GM19238 (cell line): ENCODE measurements around the gene COL4A5.

Source experiments
- DNase-seq: peaks from one replicate; pipeline ENCODE4 v3.0.0; 2011; ENCODE audit warnings: low spot score; ENCODE audit not compliant: insufficient read length

Gene COL4A5

GRCh38 chrX:108640817-108641216 is 201.2 kb downstream of the COL4A5 start:
- no peak for DNase-seq

- no peak for DNase-seq
These were observed 202.1 kb downstream of the COL4A5 start for GRCh38 chrX:108641589-108642272.

GRCh38 chrX:108642273-108642628 is 202.6 kb downstream of the COL4A5 start:
- DNase-seq, result no peak

- no peak for DNase-seq
These were observed 225.1 kb downstream of the COL4A5 start for GRCh38 chrX:108664701-108665100.

GRCh38 chrX:108666101-108666500 is 226.5 kb downstream of the COL4A5 start:
- no peak for DNase-seq

GRCh38 chrX:108671526-108671925 is 231.9 kb downstream of the COL4A5 start:
- DNase-seq, result no peak

GRCh38 chrX:108696690-108697089 is 257.1 kb downstream of the COL4A5 start:
- DNase-seq, result no peak

- no peak for DNase-seq
These were observed 259.7 kb downstream of the COL4A5 start for GRCh38 chrX:108699368-108699767.

GRCh38 chrX:108701633-108702032 is 262.0 kb downstream of the COL4A5 start:
- DNase-seq, result no peak

- DNase-seq, result no peak
These were observed 262.9 kb downstream of the COL4A5 start for GRCh38 chrX:108702530-108702929.

- no peak for DNase-seq
These were observed 265.2 kb downstream of the COL4A5 start for GRCh38 chrX:108704839-108705238.

GRCh38 chrX:108712886-108713285 is 273.2 kb downstream of the COL4A5 start:
- DNase-seq, result no peak

- DNase-seq, result no peak
These were observed 282.9 kb downstream of the COL4A5 start for GRCh38 chrX:108722561-108722960.

GRCh38 chrX:108726748-108727147 is 287.1 kb downstream of the COL4A5 start:
- DNase-seq, result no peak

- DNase-seq, result no peak
These were observed 291.5 kb downstream of the COL4A5 start for GRCh38 chrX:108731153-108731552.

- no peak for DNase-seq
These were observed 293.1 kb downstream of the COL4A5 start for GRCh38 chrX:108732630-108733321.

GRCh38 chrX:108734426-108734825 is 294.8 kb downstream of the COL4A5 start:
- DNase-seq, result no peak

- DNase-seq, result no peak
These were observed 295.5 kb downstream of the COL4A5 start for GRCh38 chrX:108735091-108735678.

GRCh38 chrX:108735679-108736508 is 296.3 kb downstream of the COL4A5 start:
- no peak for DNase-seq

GRCh38 chrX:108736509-108737479 is 297.2 kb downstream of the COL4A5 start, which contains the start of gene IRS4:
Gene IRS4 (minus strand): TSS chrX:108736563.
- no peak for DNase-seq

GRCh38 chrX:108737754-108738153 is 298.1 kb downstream of the COL4A5 start:
- DNase-seq, result no peak
